Upper lobe of right lung (tissue), 1 donor: ENCODE data around the gene ACP3. TPM values are rescaled to one million over a fixed set of nuclear protein-coding genes. Genes with fewer than 3 reads are reported as not detected.
"Not testable (repeated sequence)": the region's sequence is repeated elsewhere in the genome, so short reads cannot be mapped to it uniquely, and the experiment has no call there.

ENCODE experiments used
- ATAC-seq: fragments of 200-7000 bp; cut with Tn5 transposase; one replicate; pipeline ENCODE4 v1.9.1; 2020; ENCODE audit warnings: mild to moderate bottlenecking, moderate library complexity
- DNase-seq: peaks from one replicate; pipeline ENCODE4 v3.0.0-alpha.2; 2020
- H3K27ac ChIP-seq: fragments of 200-600 bp; one replicate; pipeline ENCODE4 v1.8.0; 2022
- H3K27me3 ChIP-seq: fragments of 200-600 bp; one replicate; pipeline ENCODE4 v1.8.0; 2022; ENCODE audit warnings: mild to moderate bottlenecking
- H3K36me3 ChIP-seq: fragments of 200-600 bp; one replicate; pipeline ENCODE4 v1.8.0; 2022
- H3K4me1 ChIP-seq: fragments of 200-600 bp; one replicate; pipeline ENCODE4 v1.8.0; 2022
- H3K4me3 ChIP-seq: fragments of 200-600 bp; one replicate; pipeline ENCODE4 v1.8.0; 2022; ENCODE audit warnings: mild to moderate bottlenecking
- H3K9me3 ChIP-seq: fragments of 200-600 bp; one replicate; pipeline ENCODE4 v1.8.0; 2022
- intact Hi-C: fragments of 100-400 bp; cut with DNase I; formaldehyde crosslinking; loops from one replicate; pipeline ENCODE4 v1.11.0; 2022
- total RNA-seq: library from RNA; stranded (reverse); fragmentation: NEBNext Ultra II Directional; extraction: Animal tissue kit (Norgen Biotek cat#: 25700); gene quantifications from one replicate; pipeline ENCODE4 v1.2.1, GENCODE V29; 2021
- TF ChIP-seq, protein P1 (sequence below): fragments of 200-600 bp; IDR thresholded peaks from one replicate; pipeline ENCODE4 v1.8.0; 2022; ENCODE audit warnings: antibody characterized with exemption
- donor health status: DM: no; HTN: yes; CAD: no; lungs with severe emphysema.

ACP3 gene
- total RNA-seq, 1 donor from 2014 or later: 11.5 TPM

DNA sequence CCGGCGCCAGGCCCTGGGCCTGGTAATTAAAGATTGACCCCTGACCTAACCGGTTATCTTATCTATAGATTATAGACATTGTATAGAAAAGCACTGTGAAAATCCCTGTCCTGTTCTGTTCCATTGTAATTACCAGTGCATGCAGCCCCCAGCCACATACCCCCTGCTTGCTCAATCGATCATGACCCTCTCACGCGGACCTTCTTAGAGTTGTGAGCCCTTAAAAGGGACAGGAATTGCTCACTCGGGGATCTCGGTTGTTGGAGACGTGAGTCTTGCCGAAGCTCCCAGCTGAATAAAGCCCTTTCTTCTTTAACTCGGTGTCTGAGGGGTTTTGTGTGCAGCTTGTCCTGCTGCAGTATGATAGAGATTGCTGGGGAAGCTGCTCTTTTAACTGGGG, 7.2 kb upstream of the ACP3 start:
- H3K27ac ChIP-seq, H3K4me1 ChIP-seq, DNase-seq, H3K9me3 ChIP-seq, H3K4me3 ChIP-seq, H3K27me3 ChIP-seq, intact Hi-C loops, H3K36me3 ChIP-seq, ATAC-seq: not testable (repeated sequence)

DNA sequence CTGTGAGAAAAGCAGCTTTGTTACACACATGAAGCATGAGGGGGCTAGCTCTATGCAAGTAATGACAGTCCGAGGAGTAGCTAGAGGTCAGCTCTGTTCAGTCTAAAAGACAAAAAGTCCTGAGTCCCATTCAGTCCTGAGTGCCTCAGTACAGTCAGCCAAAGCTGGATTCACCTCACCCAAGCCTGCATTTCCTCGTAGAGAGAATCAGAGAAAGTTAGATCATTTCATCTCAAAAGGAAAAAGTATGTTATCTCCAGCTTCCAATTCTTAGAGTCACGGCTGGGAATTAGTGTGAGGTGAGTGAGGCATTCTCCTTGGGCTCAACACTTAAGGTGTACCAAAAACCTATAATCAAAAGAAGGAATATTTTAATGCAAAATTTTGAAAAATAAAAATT, 5.9 kb upstream of the ACP3 start:
- no peak overlapping the region for H3K27ac ChIP-seq
- H3K4me3 ChIP-seq: no peak overlapping the region
- no peaks in the 10 kb centered on the region for H3K4me1 ChIP-seq
- no peaks in the 10 kb centered on the region for H3K36me3 ChIP-seq
- H3K27me3 ChIP-seq: no peaks in the 10 kb centered on the region
- H3K9me3 ChIP-seq: no peaks in the 10 kb centered on the region
- no peak for DNase-seq
- TF ChIP-seq, protein P1, sequence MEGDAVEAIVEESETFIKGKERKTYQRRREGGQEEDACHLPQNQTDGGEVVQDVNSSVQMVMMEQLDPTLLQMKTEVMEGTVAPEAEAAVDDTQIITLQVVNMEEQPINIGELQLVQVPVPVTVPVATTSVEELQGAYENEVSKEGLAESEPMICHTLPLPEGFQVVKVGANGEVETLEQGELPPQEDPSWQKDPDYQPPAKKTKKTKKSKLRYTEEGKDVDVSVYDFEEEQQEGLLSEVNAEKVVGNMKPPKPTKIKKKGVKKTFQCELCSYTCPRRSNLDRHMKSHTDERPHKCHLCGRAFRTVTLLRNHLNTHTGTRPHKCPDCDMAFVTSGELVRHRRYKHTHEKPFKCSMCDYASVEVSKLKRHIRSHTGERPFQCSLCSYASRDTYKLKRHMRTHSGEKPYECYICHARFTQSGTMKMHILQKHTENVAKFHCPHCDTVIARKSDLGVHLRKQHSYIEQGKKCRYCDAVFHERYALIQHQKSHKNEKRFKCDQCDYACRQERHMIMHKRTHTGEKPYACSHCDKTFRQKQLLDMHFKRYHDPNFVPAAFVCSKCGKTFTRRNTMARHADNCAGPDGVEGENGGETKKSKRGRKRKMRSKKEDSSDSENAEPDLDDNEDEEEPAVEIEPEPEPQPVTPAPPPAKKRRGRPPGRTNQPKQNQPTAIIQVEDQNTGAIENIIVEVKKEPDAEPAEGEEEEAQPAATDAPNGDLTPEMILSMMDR: no peak
- ATAC-seq: no peak
- intact Hi-C loops: no loop called here

DNA sequence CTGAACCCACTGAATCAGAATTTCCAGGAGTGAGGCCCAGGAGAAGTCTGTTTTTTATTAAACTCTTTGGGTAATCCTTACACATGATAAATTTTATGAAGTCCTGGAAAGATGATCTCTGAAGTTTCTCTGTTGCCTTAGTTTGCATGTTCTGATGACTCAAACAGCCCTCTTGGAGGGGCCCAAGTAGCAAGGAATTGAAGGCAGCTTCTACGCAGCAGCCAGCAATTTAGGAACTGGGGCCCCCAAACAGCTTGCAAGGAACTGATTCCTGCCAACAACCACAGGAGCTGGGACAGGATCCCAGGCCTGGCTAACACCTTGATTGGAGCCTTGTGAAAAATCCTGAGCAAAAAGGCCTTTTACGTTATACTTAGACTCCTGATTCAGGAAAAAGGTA, 5.4 kb upstream of the ACP3 start:
- no peak for ATAC-seq
- DNase-seq: no peak
- Histone ChIP-seq H3K9me3 (no peaks in the 10 kb centered on the region), H3K36me3 (no peaks in the 10 kb centered on the region), H3K27me3 (no peaks in the 10 kb centered on the region), H3K27ac (no peak overlapping the region), H3K4me3 (no peak overlapping the region), H3K4me1 (no peaks in the 10 kb centered on the region)
- intact Hi-C loops: no loop called here
- TF ChIP-seq, protein P1: no peak

DNA sequence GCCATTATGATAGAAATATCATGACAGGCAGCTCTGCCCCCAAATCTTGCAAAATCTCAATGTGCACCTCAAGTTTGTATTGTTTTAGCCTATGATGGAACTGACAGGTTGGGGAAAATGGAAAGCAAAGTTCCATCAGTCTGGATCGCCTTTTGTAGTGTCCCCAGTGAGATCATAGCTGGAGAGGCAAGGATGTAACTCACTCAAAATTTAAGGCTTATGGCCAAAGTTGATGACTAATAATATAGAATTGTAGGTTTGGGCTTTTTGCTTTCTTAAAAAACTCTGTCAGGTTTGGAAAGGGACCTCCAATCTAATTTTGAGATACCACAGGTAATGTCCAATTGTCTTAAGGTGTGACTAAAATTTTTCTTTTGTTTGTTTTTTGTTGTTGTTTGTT, 1.4 kb upstream of the ACP3 start:
- intact Hi-C loops: no loop called here
- H3K27me3 ChIP-seq: no peaks in the 10 kb centered on the region
- no peak overlapping the region for H3K27ac ChIP-seq
- ATAC-seq: no peak
- no peak overlapping the region for H3K4me3 ChIP-seq
- TF ChIP-seq, protein P1: no peak
- no peak for DNase-seq
- H3K9me3 ChIP-seq: no peaks in the 10 kb centered on the region
- no peaks in the 10 kb centered on the region for H3K4me1 ChIP-seq
- H3K36me3 ChIP-seq: no peaks in the 10 kb centered on the region

DNA sequence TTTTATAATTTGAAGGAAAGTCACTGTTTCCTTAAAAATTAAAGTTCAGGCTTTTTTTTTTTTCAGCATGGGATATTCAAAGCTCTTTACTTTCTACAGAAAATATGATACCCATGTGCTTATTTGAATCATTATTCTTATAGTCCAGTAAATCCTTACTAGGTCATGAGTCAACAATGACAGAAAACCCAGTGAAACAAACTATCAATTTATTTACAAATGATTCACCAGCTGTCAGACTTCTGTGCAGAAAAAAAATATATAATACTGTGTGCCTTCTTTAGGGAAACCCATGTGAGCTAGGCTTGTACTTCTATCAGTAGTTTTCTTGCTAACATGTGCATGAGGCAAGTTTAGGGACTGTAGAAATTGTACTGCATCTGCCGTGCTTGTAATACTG, 1.2 kb downstream of the ACP3 start:
- no peaks in the 10 kb centered on the region for H3K9me3 ChIP-seq
- no peaks in the 10 kb centered on the region for H3K36me3 ChIP-seq
- no peaks in the 10 kb centered on the region for H3K4me1 ChIP-seq
- H3K4me3 ChIP-seq: peak overlapping the region; percentile 36
- peak overlapping the region; percentile 88 for H3K27ac ChIP-seq
- intact Hi-C loops: no loop called here
- ATAC-seq: no peak
- TF ChIP-seq, protein P1: no peak
- DNase-seq: no peak
- no peaks in the 10 kb centered on the region for H3K27me3 ChIP-seq

DNA sequence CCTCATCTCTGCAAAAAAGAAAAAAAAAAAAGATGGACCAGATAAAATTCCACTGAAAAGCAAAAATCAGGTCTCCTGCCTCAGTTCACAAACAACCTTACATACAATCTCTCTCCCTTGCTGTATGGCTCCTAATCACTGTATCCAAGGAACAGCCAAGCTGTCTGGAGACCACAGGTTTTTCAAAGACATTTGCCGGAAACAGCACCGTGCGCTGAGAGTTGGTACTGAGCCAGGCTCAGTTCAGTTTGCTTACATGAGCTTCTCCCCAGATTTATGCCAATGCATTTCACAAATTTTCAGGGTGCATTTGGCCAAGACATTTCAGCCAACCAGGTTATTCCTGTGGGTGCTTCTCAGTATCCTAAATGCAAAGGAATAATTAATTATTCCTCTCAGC, 4.1 kb downstream of the ACP3 start:
- Histone ChIP-seq H3K4me3 (no peak overlapping the region), H3K9me3 (no peaks in the 10 kb centered on the region), H3K36me3 (no peaks in the 10 kb centered on the region), H3K4me1 (no peaks in the 10 kb centered on the region), H3K27ac (peak overlapping the region; percentile 15), H3K27me3 (no peaks in the 10 kb centered on the region)
- no peak for ATAC-seq
- TF ChIP-seq, protein P1: no peak
- DNase-seq: no peak
- intact Hi-C loops: no loop called here
